Activated naive CD8-positive, alpha-beta T cell treated with anti-CD3 and anti-CD28 coated beads, Interleukin-2, amount 10 ng/mL, durations not matched to agents 7 days and 5 days (primary cell): ENCODE data around the gene PYGL. TPM values are rescaled to one million over a fixed set of nuclear protein-coding genes. Genes with fewer than 3 reads are reported as not detected.
"Not testable (repeated sequence)": the region's sequence is repeated elsewhere in the genome, so short reads cannot be mapped to it uniquely, and the experiment has no call there.

Experiments
- ATAC-seq: fragments of 150-1000 bp; cut with Tn5 transposase; one replicate; pipeline ENCODE4 v1.10.0; 2021; ENCODE audit warnings: low read depth, moderate library complexity
- POLR2A ChIA-PET: fragments of 350-600 bp; sonication (Branson Sonifier 250); formaldehyde crosslinking; loops from one replicate; lab custom pipeline; 2021; ENCODE audit warnings: antibody characterized with exemption; lab: Charles Lee
- DNase-seq: peaks from one replicate; pipeline ENCODE4 v3.0.0; 2021
- H3K27ac Mint-ChIP-seq: one replicate; pipeline ENCODE4 v1.8.0; 2022; ENCODE audit warnings: mild to moderate bottlenecking, mixed read lengths
- H3K27me3 Mint-ChIP-seq: one replicate; pipeline ENCODE4 v1.8.0; 2022; ENCODE audit warnings: mild to moderate bottlenecking, moderate library complexity, mixed read lengths
- H3K36me3 Mint-ChIP-seq: one replicate; pipeline ENCODE4 v1.8.0; 2021; ENCODE audit warnings: mild to moderate bottlenecking, mixed read lengths
- H3K4me1 Mint-ChIP-seq: one replicate; pipeline ENCODE4 v1.8.0; 2021; ENCODE audit warnings: mixed read lengths
- H3K4me3 Mint-ChIP-seq: one replicate; pipeline ENCODE4 v1.8.0; 2022; ENCODE audit warnings: mild to moderate bottlenecking, moderate library complexity, mixed read lengths
- H3K9me3 Mint-ChIP-seq: one replicate; pipeline ENCODE4 v1.8.0; 2021; ENCODE audit warnings: mixed read lengths
- total RNA-seq, 2 experiments: library from RNA; stranded (reverse); gene quantifications; one replicate each; pipeline ENCODE4 v1.2.3, GENCODE V29; 2021

PYGL gene
- total RNA-seq, 2 experiments from 2014 or later = 0.51 to 0.72 TPM

DNA sequence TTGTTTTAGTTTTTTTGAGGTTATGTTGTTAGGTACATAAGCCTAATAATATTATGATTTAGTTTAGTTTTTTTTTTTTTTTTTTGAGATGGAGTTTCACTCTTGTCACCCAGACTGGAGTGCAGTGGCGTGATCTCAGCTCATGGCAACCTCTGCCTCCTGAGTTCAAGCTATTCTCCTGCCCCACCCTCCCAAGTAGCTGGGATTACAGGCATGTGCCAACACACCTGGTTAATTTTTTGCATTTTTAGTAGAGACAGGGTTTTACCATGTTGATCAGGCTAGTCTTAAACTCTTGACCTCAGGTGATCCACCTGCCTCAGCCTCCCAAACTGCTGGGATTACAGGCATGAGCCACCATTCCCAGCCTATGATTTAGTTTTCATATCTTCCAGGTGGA lies 47.3 kb downstream of the PYGL start:
- H3K4me3 Mint-ChIP-seq, H3K27ac Mint-ChIP-seq, DNase-seq, ATAC-seq, H3K4me1 Mint-ChIP-seq, POLR2A ChIA-PET, H3K36me3 Mint-ChIP-seq, H3K9me3 Mint-ChIP-seq: not testable (repeated sequence)
- H3K27me3 Mint-ChIP-seq = peaks cover 11% of the 10 kb centered on the region

DNA sequence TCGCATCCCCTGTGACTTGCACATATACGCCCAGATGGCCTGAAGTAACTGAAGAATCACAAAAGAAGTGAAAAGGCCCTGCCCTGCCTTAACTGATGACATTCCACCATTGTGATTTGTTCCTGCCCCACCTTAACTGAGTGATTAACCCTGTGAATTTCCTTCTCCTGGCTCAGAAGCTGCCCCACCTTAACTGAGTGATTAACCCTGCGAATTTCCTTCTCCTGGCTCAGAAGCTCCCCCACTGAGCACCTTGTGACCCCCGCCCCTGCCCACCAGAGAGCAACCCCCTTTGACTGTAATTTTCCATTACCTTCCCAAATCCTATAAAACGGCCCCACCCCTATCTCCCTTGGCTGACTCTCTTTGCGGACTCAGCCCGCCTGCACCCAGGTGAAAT lies 47.9 kb downstream of the PYGL start:
- H3K27ac Mint-ChIP-seq, POLR2A ChIA-PET, H3K4me3 Mint-ChIP-seq, ATAC-seq, DNase-seq, H3K36me3 Mint-ChIP-seq, H3K4me1 Mint-ChIP-seq, H3K9me3 Mint-ChIP-seq: not testable (repeated sequence)
- peaks cover 15% of the 10 kb centered on the region for H3K27me3 Mint-ChIP-seq

DNA sequence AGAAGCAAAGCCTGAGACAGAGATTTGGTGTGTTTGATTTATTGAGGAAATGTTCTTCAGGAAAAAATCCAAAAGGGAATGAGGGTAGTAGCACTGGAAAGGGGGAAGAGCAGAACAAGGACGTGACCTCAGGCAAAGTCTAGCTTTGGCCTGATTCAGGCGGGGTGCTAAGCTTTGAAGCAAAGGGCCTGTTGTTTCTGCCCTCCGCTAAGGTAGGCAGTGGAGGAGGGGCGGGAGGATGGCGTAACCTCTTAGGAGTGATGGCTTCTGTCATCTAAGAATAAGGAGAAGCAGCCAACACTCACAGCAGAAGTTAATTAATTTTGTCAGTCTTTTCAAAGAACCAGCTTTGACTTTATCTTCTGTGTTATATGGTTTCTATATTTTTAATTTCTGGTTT lies 52.0 kb downstream of the PYGL start:
- Mint-ChIP-seq H3K4me3 (no peak overlapping the region), H3K4me1 (no peaks in the 10 kb centered on the region), H3K27me3 (peaks cover 9% of the 10 kb centered on the region), H3K27ac (no peak overlapping the region), H3K9me3 (no peaks in the 10 kb centered on the region), H3K36me3 (no peaks in the 10 kb centered on the region)
- ATAC-seq = no peak
- DNase-seq = no peak
- POLR2A ChIA-PET = no interaction called here

DNA sequence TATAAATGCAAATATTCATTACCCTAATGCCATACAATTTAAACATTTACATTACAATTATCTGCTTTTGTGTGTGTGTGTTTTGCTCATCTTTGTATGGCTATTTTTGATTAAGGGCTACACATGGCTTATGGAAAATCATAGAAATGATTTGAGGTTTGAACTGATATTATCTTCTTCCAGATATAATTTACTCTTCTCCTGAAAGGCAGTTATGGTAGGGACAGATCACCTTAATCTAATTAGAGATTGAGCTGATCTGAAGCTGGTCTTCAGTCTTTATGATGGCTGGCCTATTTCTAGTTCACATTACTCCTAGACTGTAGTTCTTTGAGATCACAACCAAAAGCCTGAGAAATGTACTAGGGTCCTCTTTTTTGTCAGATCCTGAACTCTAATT lies 56.8 kb downstream of the PYGL start:
- H3K4me3 Mint-ChIP-seq = no peak overlapping the region
- DNase-seq = no peak
- no peaks in the 10 kb centered on the region for H3K4me1 Mint-ChIP-seq
- POLR2A ChIA-PET = no interaction called here
- H3K27me3 Mint-ChIP-seq = peaks cover 39% of the 10 kb centered on the region
- no peak overlapping the region for H3K27ac Mint-ChIP-seq
- no peak for ATAC-seq
- no peaks in the 10 kb centered on the region for H3K9me3 Mint-ChIP-seq
- H3K36me3 Mint-ChIP-seq = no peaks in the 10 kb centered on the region

DNA sequence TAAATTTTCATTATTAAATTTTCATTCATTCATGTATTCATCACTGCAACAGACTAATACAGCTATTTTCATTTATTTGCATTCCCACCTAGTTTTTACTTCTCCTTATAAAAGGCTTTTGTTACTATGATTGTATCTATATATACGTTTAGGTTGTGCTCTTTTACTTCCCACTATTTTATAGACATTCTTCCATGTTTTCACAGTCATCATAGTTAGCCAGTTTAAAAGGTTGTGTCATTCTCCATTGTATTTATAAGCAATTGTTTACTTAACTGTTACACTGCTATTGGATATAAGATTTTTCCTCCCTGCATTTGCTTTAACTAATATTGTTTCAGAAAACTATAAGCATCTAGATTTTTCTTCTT lies 60.5 kb downstream of the PYGL start:
- ATAC-seq = no peak
- H3K4me3 Mint-ChIP-seq = no peak overlapping the region

DNA sequence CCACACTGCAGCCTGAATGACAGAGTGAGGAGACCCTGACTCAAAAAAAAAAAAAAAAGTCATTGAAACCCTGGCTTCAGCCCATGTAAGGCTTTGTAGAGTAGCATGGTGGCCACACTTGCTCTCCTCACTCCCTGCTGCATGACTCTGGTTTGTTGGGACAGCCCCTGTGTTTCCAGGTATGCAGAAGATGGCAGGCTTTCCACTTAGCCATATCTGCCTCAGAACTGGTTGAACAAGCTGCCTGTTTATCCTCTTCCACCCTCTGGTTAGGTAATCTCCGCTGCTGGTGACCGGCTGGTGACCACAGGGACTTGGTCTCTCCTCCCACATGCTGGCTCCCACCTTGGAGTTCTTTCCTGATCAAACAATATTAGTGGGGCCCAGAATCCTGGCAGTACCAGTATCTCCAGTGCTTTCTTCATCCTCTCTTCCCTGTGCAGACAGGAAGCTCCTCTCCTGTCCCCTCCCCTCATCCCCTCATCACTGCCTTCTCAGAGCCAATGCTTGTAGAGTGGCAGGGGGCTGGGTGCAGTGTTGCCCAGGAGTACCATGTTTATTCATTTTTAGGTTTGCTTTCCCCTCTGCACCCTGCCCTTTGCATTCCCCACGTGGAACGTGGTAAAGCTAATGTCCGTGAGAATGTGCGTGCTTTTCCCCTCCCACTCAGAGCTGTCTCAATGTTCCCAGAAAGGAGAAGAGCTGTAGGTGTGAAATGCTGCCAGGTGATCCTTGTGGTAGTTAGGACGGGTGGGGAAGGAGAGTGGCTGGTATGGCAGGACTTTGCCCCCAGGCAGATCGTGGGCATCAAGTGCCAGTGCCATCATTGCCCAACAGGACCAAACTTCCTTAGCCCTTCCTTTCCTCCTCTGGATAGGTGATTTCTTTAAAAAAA lies 61.1 kb downstream of the PYGL start:
- Mint-ChIP-seq H3K9me3 (no peaks in the 10 kb centered on the region), H3K27me3 (peaks cover 65% of the 10 kb centered on the region), H3K4me1 (no peaks in the 10 kb centered on the region), H3K27ac (no peak overlapping the region), H3K4me3 (no peak overlapping the region), H3K36me3 (no peaks in the 10 kb centered on the region)
- no peak for DNase-seq
- no peak for ATAC-seq
- POLR2A ChIA-PET = no interaction called here

More for the DNA sequence above, 60.5 kb downstream of the PYGL start:
- H3K9me3 Mint-ChIP-seq = no peaks in the 10 kb centered on the region
- peaks cover 62% of the 10 kb centered on the region for H3K27me3 Mint-ChIP-seq
- no peaks in the 10 kb centered on the region for H3K4me1 Mint-ChIP-seq
- POLR2A ChIA-PET = interaction anchor here (0.7 kb wide), 1 partner anchor 521 kb away, joined by 4 read pairs; no protein-coding TSS in a partner anchor
- H3K27ac Mint-ChIP-seq = no peak overlapping the region
- no peaks in the 10 kb centered on the region for H3K36me3 Mint-ChIP-seq
- DNase-seq = no peak

DNA sequence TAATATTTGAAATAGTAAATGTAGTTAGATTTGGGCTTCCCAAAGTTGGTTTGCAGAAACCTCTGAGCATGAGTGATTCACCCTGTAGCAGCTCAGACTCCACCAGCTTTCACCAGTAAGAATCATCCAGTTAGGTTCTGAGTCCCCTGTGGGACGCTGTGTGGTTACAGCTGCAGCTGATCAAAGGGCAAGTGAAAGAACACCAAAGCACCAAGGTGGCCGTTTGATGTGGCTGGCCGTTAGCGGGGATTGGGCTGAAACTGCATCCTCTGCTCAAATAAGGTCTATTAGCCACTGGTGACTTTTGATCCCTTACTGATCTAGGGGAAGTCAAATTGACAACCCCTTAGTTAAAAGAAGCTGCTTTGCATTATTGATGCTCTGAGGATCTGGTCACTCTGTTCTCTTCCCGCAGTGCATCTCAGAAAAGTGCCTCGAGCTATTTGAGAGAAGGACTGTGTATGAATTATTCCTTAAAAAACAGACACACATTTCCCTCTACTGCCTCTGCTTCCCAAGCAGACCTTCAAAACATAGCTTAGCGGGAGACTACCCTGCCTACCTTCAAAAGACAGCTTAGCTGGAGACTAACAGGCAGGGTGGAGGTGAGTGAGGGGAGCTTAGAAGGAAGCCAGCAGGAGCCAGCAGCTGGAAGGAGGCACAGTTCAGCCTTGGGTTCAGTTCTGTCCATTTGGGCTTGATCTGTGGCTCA lies 68.8 kb downstream of the PYGL start:
- H3K4me1 Mint-ChIP-seq = peaks cover 32% of the 10 kb centered on the region
- H3K36me3 Mint-ChIP-seq = no peaks in the 10 kb centered on the region
- H3K27me3 Mint-ChIP-seq = peaks cover 86% of the 10 kb centered on the region
- ATAC-seq = peak; percentile 95
- POLR2A ChIA-PET = interaction anchor here (1.3 kb wide), 1 partner anchor 16 kb away, joined by 10 read pairs; no protein-coding TSS in a partner anchor
- no peak overlapping the region for H3K27ac Mint-ChIP-seq
- peak; percentile 73 for DNase-seq
- peak overlapping the region; percentile 75 for H3K4me3 Mint-ChIP-seq
- H3K9me3 Mint-ChIP-seq = no peaks in the 10 kb centered on the region

DNA sequence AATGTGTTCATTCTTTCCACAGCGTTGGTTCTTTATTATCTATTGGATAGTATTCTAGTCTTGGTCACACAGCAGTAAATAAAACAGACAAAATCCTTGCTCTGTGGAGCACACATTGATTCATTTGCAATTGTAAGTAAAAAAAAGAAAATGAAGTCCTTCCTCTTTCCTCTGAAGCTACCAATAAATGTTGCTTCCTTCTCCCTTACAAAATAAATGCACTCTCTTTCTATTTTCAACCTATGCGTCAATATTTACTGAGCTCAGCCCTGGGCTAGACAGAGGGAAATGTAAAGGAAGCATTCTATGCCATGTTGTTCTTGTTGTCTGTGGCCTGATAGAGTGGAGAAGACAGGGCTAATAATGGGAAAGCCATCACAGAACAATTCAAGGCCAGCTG lies 69.5 kb downstream of the PYGL start:
- POLR2A ChIA-PET = interaction anchor here (1.3 kb wide), 1 partner anchor 15 kb away, joined by 10 read pairs; no protein-coding TSS in a partner anchor
- H3K27ac Mint-ChIP-seq = peak overlapping the region; percentile 3
- DNase-seq = no peak
- peaks cover 33% of the 10 kb centered on the region for H3K4me1 Mint-ChIP-seq
- H3K36me3 Mint-ChIP-seq = peaks cover 1% of the 10 kb centered on the region
- H3K4me3 Mint-ChIP-seq = peak overlapping the region; percentile 75
- H3K9me3 Mint-ChIP-seq = no peaks in the 10 kb centered on the region
- no peak for ATAC-seq
- H3K27me3 Mint-ChIP-seq = peaks cover 86% of the 10 kb centered on the region

DNA sequence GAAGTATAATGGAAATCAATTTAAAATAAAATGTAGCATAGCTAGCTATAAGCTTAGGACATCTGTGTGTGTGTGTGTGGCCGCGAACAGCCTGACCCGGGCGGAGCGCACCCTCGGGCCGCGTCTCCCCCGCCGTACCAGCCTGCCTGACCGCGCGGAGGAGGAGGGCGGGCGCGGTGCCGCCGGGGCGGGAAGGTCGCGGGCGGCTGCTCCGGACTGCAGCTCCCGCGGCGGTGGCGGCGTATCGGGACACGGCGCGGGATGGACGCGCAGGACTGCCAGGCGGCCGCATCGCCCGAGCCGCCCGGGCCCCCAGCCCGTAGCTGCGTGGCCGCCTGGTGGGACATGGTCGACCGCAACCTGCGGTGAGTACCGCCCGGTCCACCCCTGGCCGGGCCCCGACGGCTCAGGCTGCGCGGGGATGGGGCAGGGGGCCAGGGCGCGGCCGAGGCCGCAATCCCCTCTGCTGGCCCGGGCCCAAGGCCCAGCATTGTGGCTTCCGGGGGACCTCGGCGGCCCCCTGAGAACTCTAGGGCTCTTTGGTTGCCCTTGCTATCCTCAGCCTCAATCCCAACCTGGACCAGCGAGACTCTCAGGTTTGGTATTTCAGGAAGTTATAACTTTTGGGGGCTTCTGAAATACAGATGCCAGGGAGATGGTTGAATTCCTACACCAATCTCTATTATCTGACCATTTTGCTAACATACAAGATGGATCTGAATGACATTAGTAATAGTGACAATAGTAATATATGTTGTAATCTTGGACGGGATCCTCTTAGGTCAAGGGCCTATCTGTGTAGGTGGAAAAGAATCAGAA lies 72.2 kb downstream of the PYGL start, which contains the start of gene ABHD12B:
Gene ABHD12B, plus strand, starts transcription at position 140 of the 819 bp plus-strand sequence. Its CDS starts 122 bp downstream, at position 262.
- POLR2A ChIA-PET = no interaction called here
- Mint-ChIP-seq H3K4me1 (peaks cover 33% of the 10 kb centered on the region), H3K27ac (no peak within 1 kb of the TSS), H3K9me3 (no peaks in the 10 kb centered on the region), H3K36me3 (peaks cover 1% of the 10 kb centered on the region), H3K27me3 (peaks cover 80% of the 10 kb centered on the region), H3K4me3 (peak within 1 kb of the TSS; percentile 3)
- DNase-seq (no peak), ATAC-seq (no peak)

DNA sequence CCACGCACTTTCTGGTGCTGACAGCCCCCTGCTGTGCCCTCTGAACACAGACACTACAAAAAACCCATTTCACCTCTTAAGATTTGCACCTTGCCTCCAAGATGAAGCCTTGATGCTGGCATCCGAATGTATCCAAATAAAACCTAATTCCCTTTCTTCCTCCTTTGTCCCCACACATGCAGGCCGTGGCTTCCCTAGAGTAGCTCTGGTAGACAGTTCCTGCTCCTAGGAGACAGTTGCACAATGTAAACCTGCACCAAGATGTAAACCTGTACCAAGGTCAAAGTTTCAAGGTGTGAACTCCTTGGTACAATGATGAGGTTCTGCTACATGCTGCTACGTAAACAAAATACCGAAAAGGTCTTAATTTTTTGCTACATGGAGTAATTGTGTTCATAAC lies 73.1 kb downstream of the PYGL start:
- Mint-ChIP-seq H3K4me3 (peak overlapping the region; percentile 3), H3K27ac (no peak overlapping the region), H3K4me1 (peaks cover 32% of the 10 kb centered on the region), H3K9me3 (no peaks in the 10 kb centered on the region), H3K27me3 (peaks cover 80% of the 10 kb centered on the region), H3K36me3 (peaks cover 1% of the 10 kb centered on the region)
- POLR2A ChIA-PET = no interaction called here
- ATAC-seq = no peak
- no peak for DNase-seq

DNA sequence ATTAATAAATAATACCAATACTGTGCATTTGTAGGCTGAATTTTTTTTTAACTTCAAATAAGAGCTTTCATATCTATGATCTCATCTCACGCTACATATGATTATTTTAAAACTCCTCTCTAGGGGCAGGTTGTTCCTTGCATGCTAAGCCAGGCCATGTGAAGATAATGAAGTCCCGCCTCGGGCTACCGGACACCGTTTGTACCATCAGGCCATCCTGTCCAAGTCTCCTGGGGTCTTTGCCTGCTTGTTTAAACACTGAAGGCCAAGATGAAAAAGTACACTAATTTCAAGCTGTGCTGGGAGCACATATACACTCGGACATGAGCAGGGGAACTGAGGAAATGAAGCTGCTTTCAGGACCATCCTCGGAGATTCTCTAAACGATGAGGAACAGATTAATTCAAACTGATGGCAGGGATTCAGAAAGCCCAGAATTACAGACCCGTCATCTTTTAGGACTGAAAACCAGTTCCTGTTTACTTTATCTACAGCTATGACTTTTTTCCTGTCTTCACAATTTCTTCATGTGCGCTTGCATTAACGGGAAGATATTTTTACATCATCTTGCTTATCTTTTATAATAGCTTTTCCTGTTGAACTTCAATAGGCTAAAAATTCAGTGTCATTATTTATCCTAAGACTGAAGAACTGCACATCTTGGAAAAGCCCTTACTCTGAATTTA lies 78.7 kb downstream of the PYGL start:
- DNase-seq (no peak), ATAC-seq (no peak)
- H3K4me3 Mint-ChIP-seq = no peak overlapping the region
- POLR2A ChIA-PET = interaction anchor here (0.6 kb wide), 1 partner anchor 19 kb away, joined by 3 read pairs; no protein-coding TSS in a partner anchor
- H3K27ac Mint-ChIP-seq = no peak overlapping the region
- H3K4me1 Mint-ChIP-seq = peaks cover 10% of the 10 kb centered on the region
- peaks cover 49% of the 10 kb centered on the region for H3K27me3 Mint-ChIP-seq
- no peaks in the 10 kb centered on the region for H3K9me3 Mint-ChIP-seq
- peaks cover 1% of the 10 kb centered on the region for H3K36me3 Mint-ChIP-seq

DNA sequence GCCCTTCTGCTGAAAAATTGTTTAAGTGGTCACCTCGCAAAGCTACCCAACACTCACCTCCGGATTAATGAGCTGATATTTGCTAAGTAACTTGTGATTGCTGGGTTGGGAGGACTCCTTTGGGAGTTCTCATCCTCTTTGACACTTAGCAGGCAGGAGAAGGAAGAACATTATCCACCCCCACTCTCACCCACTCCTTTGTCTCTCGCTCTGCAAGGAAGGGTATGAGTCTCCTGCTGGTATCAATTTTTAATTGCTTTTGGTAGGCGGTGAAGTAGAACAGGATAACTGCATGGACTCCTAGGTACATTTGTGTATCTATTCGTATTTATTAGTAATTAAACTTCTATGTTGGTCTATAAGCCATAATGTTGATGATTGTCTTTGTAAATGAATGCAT lies 79.3 kb downstream of the PYGL start:
- Mint-ChIP-seq H3K4me1 (peaks cover 12% of the 10 kb centered on the region), H3K4me3 (no peak overlapping the region), H3K36me3 (no peaks in the 10 kb centered on the region), H3K27ac (no peak overlapping the region), H3K9me3 (no peaks in the 10 kb centered on the region), H3K27me3 (peaks cover 43% of the 10 kb centered on the region)
- POLR2A ChIA-PET = no interaction called here
- ATAC-seq (no peak), DNase-seq (no peak)
